Prostate gland (tissue), 2 donors: Measurements from ENCODE around the gene RRP12. TPM values are rescaled to one million over a fixed set of nuclear protein-coding genes. Genes with fewer than 3 reads are reported as not detected.

Source experiments
- DNase-seq: peaks from one replicate; pipeline ENCODE4 v3.0.0-alpha.2; 2019; ENCODE audit warnings: low spot score
- H3K27ac ChIP-seq, 2 donors: fragments of 200-600 bp; sonication (generic); 2 replicates each; pipeline ENCODE4 v1.5.1; 2017 to 2019
- H3K27me3 ChIP-seq: fragments of 200-600 bp; sonication (generic); replicated peaks from 2 replicates; pipeline ENCODE4 v1.5.1; 2019; ENCODE audit not compliant: insufficient read depth
- H3K36me3 ChIP-seq, 2 donors: fragments of 200-600 bp; sonication (generic); 1 replicate in 1 of 2; 2 replicates in 1 of 2; pipeline versions ENCODE4 v1.5.1 to v1.8.1; 2017 to 2019
- H3K4me1 ChIP-seq: fragments of 200-600 bp; sonication (generic); replicated peaks from 2 replicates; pipeline ENCODE4 v1.5.1; 2019
- H3K4me3 ChIP-seq, 2 donors: fragments of 200-600 bp; sonication (generic); 2 replicates each; pipeline ENCODE4 v1.5.1; 2017 to 2019
- H3K9me3 ChIP-seq: fragments of 200-600 bp; sonication (generic); 2 replicates; pipeline ENCODE4 v1.5.1; 2017
- CTCF ChIP-seq, 4 experiments: fragments of 200-600 bp in 2 of 4; fragments of 450-650 bp in 2 of 4; sonication (generic) in 2 of 4; IDR thresholded peaks; 1 replicate in 3 of 4; 2 replicates in 1 of 4; pipeline ENCODE4 v1.5.1; 2016 to 2019; ENCODE audit warnings: antibody characterized with exemption in 4 of 4, mild to moderate bottlenecking in 2 of 4, moderate library complexity in 2 of 4
- POLR2A ChIP-seq: fragments of 450-650 bp; IDR thresholded peaks from one replicate; pipeline ENCODE4 v1.6.1; 2016; ENCODE audit warnings: antibody characterized with exemption, mild to moderate bottlenecking
- POLR2AphosphoS5 ChIP-seq: sonication (generic); formaldehyde crosslinking; IDR thresholded peaks from one replicate; pipeline ENCODE4 v1.6.1; 2017; ENCODE audit warnings: antibody characterized with exemption
- WGBS: methylation state at CpG from one replicate; pipeline ENCODE4 v1.1.5; 2018; 5-methylcytosine and 5-hydroxymethylcytosine counted together
- intact Hi-C: fragments of 100-400 bp; cut with DNase I; formaldehyde crosslinking; loops from one replicate; pipeline ENCODE4 v1.14.2; 2022
- total RNA-seq, 2 donors: library from RNA; depleted of rRNA; stranded (reverse); fragments of >200 nt; gene quantifications; one replicate each; pipeline ENCODE4 v1.1.0, GENCODE V29; 2016

RRP12 gene
- total RNA-seq, 2 donors from 2014 or later: 14.9 to 38.6 TPM

GRCh38 chr10:97372233-97372875 is 28.8 kb downstream of the RRP12 start:
- H3K9me3 ChIP-seq: no peaks in the 10 kb centered on the region

GRCh38 chr10:97371696-97372095 is 29.4 kb downstream of the RRP12 start:
- Histone ChIP-seq H3K36me3 (peaks cover 5 to 12% of the 10 kb centered on the region in 2 donors), H3K4me1 (no peaks in the 10 kb centered on the region), H3K4me3 (no peak overlapping the region), H3K9me3 (no peaks in the 10 kb centered on the region), H3K27me3 (no peaks in the 10 kb centered on the region), H3K27ac (no peak overlapping the region)
- WGBS: 88% methylated on average over 7 of the region's 7 CpGs
- no peak for DNase-seq
- intact Hi-C loops: no loop called here
- no peak for TF ChIP-seq CTCF (IDR thresholded peaks at IDR 0.05)
- TF ChIP-seq POLR2A: no peak
- TF ChIP-seq POLR2AphosphoS5: no peak

More at GRCh38 chr10:97372233-97372875, 28.8 kb downstream of the RRP12 start:
- peaks cover 5 to 12% of the 10 kb centered on the region in 2 donors for H3K36me3 ChIP-seq
- intact Hi-C loops: no loop called here
- TF ChIP-seq POLR2AphosphoS5: no peak
- no peak for TF ChIP-seq CTCF (IDR thresholded peaks at IDR 0.05)
- TF ChIP-seq POLR2A: no peak
- H3K27ac ChIP-seq: no peak overlapping the region
- no peak for DNase-seq
- no peaks in the 10 kb centered on the region for H3K27me3 ChIP-seq
- H3K4me3 ChIP-seq: no peak overlapping the region
- H3K4me1 ChIP-seq: no peaks in the 10 kb centered on the region
- 92% methylated on average over 7 of the region's 7 CpGs for WGBS

- H3K4me1 ChIP-seq: no peaks in the 10 kb centered on the region
- no peak overlapping the region for H3K4me3 ChIP-seq
- 92% methylated on average over 12 of the region's 12 CpGs for WGBS
- TF ChIP-seq POLR2A (no peak), POLR2AphosphoS5 (no peak), CTCF (IDR thresholded peaks at IDR 0.05) (no peak)
- intact Hi-C loops: no loop called here
- no peak overlapping the region for H3K27ac ChIP-seq
- no peaks in the 10 kb centered on the region for H3K9me3 ChIP-seq
- peaks cover 5 to 8% of the 10 kb centered on the region in 2 donors for H3K36me3 ChIP-seq
- no peaks in the 10 kb centered on the region for H3K27me3 ChIP-seq
- no peak for DNase-seq
Observed at GRCh38 chr10:97367126-97367649, 34.0 kb downstream of the RRP12 start.

- H3K36me3 ChIP-seq: peaks cover 5 to 8% of the 10 kb centered on the region in 2 donors
- intact Hi-C loops: no loop called here
- TF ChIP-seq CTCF (IDR thresholded peaks at IDR 0.05) (no peak), POLR2A (no peak), POLR2AphosphoS5 (no peak)
- WGBS: 83% methylated on average over 11 of the region's 11 CpGs
- no peaks in the 10 kb centered on the region for H3K9me3 ChIP-seq
- no peak overlapping the region for H3K4me3 ChIP-seq
- DNase-seq: no peak
- H3K4me1 ChIP-seq: no peaks in the 10 kb centered on the region
- H3K27ac ChIP-seq: no peak overlapping the region
- H3K27me3 ChIP-seq: no peaks in the 10 kb centered on the region
Observed at GRCh38 chr10:97366572-97366971, 34.6 kb downstream of the RRP12 start.
